H1 (cell line): Measurements from ENCODE around the gene VAPA. TPM values are rescaled to one million over a fixed set of nuclear protein-coding genes. Genes with fewer than 3 reads are reported as not detected.

ENCODE experiments used
- SP4 ChIP-seq: IDR thresholded peaks from 2 replicates; pipeline ENCODE4 v1.6.1; 2012; ENCODE audit warnings: low read length, inconsistent platforms
- polyA plus RNA-seq, 7 experiments: library from polyadenylated mRNA; depleted of rRNA in 3 of 7; stranded (reverse) in 5 of 7; unstranded in 2 of 7; fragments of >200 nt in 5 of 7; fragments of 200-250 nt in 2 of 7; gene quantifications; 1 replicate in 5 of 7; 2 replicates in 1 of 7; 4 replicates in 1 of 7; pipeline versions ENCODE4 v1.2.1 to v1.2.3, GENCODE V29; 2011 to 2013; ENCODE audit warnings: missing spikeins in 2 of 7, mixed read lengths in 2 of 7
- total RNA-seq: library from RNA; stranded (reverse); fragmentation: NEBNext Ultra II Directional; extraction: Animal tissue kit (Norgen Biotek cat#: 25700); gene quantifications from 2 replicates; pipeline ENCODE4 v1.2.1, GENCODE V29; 2021
- TF ChIP-seq, protein P1 (sequence below): fragments of 300-600 bp; sonication (generic); IDR thresholded peaks from 2 replicates; pipeline ENCODE4 v1.7.1; 2012; ENCODE audit warnings: low read length, moderate library complexity, mild to moderate bottlenecking, inconsistent platforms; ENCODE audit not compliant: insufficient replicate concordance

The VAPA gene
- total and polyA plus RNA-seq, 2 of the 8 experiments (the other 6 are each of a cell fraction or from before 2014, with no cell fraction given): 79.7 to 130 TPM

- TF ChIP-seq, protein P1, sequence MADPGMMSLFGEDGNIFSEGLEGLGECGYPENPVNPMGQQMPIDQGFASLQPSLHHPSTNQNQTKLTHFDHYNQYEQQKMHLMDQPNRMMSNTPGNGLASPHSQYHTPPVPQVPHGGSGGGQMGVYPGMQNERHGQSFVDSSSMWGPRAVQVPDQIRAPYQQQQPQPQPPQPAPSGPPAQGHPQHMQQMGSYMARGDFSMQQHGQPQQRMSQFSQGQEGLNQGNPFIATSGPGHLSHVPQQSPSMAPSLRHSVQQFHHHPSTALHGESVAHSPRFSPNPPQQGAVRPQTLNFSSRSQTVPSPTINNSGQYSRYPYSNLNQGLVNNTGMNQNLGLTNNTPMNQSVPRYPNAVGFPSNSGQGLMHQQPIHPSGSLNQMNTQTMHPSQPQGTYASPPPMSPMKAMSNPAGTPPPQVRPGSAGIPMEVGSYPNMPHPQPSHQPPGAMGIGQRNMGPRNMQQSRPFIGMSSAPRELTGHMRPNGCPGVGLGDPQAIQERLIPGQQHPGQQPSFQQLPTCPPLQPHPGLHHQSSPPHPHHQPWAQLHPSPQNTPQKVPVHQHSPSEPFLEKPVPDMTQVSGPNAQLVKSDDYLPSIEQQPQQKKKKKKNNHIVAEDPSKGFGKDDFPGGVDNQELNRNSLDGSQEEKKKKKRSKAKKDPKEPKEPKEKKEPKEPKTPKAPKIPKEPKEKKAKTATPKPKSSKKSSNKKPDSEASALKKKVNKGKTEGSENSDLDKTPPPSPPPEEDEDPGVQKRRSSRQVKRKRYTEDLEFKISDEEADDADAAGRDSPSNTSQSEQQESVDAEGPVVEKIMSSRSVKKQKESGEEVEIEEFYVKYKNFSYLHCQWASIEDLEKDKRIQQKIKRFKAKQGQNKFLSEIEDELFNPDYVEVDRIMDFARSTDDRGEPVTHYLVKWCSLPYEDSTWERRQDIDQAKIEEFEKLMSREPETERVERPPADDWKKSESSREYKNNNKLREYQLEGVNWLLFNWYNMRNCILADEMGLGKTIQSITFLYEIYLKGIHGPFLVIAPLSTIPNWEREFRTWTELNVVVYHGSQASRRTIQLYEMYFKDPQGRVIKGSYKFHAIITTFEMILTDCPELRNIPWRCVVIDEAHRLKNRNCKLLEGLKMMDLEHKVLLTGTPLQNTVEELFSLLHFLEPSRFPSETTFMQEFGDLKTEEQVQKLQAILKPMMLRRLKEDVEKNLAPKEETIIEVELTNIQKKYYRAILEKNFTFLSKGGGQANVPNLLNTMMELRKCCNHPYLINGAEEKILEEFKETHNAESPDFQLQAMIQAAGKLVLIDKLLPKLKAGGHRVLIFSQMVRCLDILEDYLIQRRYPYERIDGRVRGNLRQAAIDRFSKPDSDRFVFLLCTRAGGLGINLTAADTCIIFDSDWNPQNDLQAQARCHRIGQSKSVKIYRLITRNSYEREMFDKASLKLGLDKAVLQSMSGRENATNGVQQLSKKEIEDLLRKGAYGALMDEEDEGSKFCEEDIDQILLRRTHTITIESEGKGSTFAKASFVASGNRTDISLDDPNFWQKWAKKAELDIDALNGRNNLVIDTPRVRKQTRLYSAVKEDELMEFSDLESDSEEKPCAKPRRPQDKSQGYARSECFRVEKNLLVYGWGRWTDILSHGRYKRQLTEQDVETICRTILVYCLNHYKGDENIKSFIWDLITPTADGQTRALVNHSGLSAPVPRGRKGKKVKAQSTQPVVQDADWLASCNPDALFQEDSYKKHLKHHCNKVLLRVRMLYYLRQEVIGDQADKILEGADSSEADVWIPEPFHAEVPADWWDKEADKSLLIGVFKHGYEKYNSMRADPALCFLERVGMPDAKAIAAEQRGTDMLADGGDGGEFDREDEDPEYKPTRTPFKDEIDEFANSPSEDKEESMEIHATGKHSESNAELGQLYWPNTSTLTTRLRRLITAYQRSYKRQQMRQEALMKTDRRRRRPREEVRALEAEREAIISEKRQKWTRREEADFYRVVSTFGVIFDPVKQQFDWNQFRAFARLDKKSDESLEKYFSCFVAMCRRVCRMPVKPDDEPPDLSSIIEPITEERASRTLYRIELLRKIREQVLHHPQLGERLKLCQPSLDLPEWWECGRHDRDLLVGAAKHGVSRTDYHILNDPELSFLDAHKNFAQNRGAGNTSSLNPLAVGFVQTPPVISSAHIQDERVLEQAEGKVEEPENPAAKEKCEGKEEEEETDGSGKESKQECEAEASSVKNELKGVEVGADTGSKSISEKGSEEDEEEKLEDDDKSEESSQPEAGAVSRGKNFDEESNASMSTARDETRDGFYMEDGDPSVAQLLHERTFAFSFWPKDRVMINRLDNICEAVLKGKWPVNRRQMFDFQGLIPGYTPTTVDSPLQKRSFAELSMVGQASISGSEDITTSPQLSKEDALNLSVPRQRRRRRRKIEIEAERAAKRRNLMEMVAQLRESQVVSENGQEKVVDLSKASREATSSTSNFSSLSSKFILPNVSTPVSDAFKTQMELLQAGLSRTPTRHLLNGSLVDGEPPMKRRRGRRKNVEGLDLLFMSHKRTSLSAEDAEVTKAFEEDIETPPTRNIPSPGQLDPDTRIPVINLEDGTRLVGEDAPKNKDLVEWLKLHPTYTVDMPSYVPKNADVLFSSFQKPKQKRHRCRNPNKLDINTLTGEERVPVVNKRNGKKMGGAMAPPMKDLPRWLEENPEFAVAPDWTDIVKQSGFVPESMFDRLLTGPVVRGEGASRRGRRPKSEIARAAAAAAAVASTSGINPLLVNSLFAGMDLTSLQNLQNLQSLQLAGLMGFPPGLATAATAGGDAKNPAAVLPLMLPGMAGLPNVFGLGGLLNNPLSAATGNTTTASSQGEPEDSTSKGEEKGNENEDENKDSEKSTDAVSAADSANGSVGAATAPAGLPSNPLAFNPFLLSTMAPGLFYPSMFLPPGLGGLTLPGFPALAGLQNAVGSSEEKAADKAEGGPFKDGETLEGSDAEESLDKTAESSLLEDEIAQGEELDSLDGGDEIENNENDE: no peak
- no peak for TF ChIP-seq SP4
- TF ChIP-seq, all 59 proteins: peak for 0
Measured at GRCh38 chr18:9989481-9989880, 75.7 kb downstream of the VAPA start (continued).
